Measurements from ENCODE around the gene RPL7A. TPM values are rescaled to one million over a fixed set of nuclear protein-coding genes. Genes with fewer than 3 reads are reported as not detected.

Gene RPL7A
- total and polyA plus RNA-seq, 2 of the 13 experiments (the other 11 are each of a cell fraction or from before 2014, with no cell fraction given), result 2,401 to 2,938 TPM

DNA sequence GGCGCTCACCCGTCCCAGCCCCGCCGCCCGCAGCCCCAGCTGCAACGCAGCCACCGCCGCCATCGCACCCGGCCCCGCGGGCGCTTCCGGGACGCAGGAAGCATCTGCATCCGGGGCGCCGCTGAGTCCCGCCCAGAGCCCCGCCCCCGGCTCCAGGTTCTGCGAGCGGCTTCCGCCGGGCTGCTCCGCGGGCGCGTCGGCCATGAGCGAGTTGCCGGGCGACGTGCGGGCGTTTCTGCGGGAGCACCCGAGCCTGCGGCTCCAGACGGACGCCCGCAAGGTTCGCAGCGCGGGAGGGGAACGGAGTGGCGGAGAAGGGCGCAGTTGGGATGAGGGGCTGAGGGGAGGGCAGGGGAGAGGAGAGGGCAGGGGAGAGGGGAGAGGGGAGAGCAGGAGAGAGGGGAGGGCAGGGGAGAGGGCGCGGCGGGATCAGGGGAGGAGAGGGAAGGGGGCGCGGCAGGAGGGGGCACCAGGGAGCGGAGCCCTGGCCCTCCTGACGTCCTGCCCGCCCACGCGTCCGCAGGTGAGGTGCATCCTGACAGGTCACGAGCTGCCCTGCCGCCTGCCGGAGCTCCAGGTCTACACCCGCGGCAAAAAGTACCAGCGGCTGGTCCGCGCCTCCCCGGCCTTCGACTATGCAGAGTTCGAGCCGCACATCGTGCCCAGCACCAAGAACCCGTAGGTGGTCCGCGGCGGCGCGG is 8.5 kb downstream of the RPL7A start, which contains the start of the genes SURF1 and SURF2 (continued):
- TF ChIP-seq, protein P1, sequence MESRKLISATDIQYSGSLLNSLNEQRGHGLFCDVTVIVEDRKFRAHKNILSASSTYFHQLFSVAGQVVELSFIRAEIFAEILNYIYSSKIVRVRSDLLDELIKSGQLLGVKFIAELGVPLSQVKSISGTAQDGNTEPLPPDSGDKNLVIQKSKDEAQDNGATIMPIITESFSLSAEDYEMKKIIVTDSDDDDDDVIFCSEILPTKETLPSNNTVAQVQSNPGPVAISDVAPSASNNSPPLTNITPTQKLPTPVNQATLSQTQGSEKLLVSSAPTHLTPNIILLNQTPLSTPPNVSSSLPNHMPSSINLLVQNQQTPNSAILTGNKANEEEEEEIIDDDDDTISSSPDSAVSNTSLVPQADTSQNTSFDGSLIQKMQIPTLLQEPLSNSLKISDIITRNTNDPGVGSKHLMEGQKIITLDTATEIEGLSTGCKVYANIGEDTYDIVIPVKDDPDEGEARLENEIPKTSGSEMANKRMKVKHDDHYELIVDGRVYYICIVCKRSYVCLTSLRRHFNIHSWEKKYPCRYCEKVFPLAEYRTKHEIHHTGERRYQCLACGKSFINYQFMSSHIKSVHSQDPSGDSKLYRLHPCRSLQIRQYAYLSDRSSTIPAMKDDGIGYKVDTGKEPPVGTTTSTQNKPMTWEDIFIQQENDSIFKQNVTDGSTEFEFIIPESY (CRISPR knock-in tag; IDR thresholded peaks at IDR 0.05), result no peak
- no peak for TF ChIP-seq ZNF75D (CRISPR knock-in tag; IDR thresholded peaks at IDR 0.05; ENCODE audit: borderline replicate concordance)
- peak; percentile 42; the same call in 1 of the 2 replicates for TF ChIP-seq TMF1 (CRISPR knock-in tag; IDR thresholded peaks at IDR 0.05; ENCODE audit: low read depth)
- no peak for TF ChIP-seq ZNF569 (CRISPR knock-in tag; IDR thresholded peaks at IDR 0.05; ENCODE audit: borderline replicate concordance)
- TF ChIP-seq, protein P2, sequence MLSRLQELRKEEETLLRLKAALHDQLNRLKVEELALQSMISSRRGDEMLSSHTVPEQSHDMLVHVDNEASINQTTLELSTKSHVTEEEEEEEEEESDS (CRISPR knock-in tag; IDR thresholded peaks at IDR 0.05; ENCODE audit: borderline replicate concordance), result no peak
- no peak for TF ChIP-seq ZNF382 (CRISPR knock-in tag; IDR thresholded peaks at IDR 0.05; ENCODE audit: borderline replicate concordance)
- TF ChIP-seq ZNF343 (CRISPR knock-in tag; IDR thresholded peaks at IDR 0.05), result peak; percentile 55; the same call in 1 of the 2 replicates
- TF ChIP-seq ZNF598 (CRISPR knock-in tag; IDR thresholded peaks at IDR 0.05; ENCODE audit: borderline replicate concordance), result 0 out of 2 replicates have a peak, but pooled peaks have one; percentile 47
- TF ChIP-seq MTA1 (CRISPR knock-in tag; IDR thresholded peaks at IDR 0.05; ENCODE audit: borderline replicate concordance), result peak; percentile 61; the same call in 1 of the 2 replicates
- TF ChIP-seq PHF8 (CRISPR knock-in tag; IDR thresholded peaks at IDR 0.05), result peak; percentile 63
- TF ChIP-seq, protein P3, sequence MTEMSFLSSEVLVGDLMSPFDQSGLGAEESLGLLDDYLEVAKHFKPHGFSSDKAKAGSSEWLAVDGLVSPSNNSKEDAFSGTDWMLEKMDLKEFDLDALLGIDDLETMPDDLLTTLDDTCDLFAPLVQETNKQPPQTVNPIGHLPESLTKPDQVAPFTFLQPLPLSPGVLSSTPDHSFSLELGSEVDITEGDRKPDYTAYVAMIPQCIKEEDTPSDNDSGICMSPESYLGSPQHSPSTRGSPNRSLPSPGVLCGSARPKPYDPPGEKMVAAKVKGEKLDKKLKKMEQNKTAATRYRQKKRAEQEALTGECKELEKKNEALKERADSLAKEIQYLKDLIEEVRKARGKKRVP (CRISPR knock-in tag; IDR thresholded peaks at IDR 0.05), result 0 out of 4 replicates have a peak, but pooled peaks of 1 of the 2 experiments have one; percentile 25
- peak; percentile 66; the same call in 1 of the 2 replicates for TF ChIP-seq SP5 (CRISPR knock-in tag; IDR thresholded peaks at IDR 0.05; ENCODE audit: borderline replicate concordance, low read depth)
- 0 out of 2 replicates have a peak, but pooled peaks have one; percentile 16 for TF ChIP-seq ZNF510 (CRISPR knock-in tag; IDR thresholded peaks at IDR 0.05; ENCODE audit: low read depth)
- 0 out of 2 replicates have a peak, but pooled peaks have one; percentile 40 for TF ChIP-seq ZMAT3 (CRISPR knock-in tag; conservative IDR thresholded peaks at IDR 0.05)
- TF ChIP-seq, protein P4, sequence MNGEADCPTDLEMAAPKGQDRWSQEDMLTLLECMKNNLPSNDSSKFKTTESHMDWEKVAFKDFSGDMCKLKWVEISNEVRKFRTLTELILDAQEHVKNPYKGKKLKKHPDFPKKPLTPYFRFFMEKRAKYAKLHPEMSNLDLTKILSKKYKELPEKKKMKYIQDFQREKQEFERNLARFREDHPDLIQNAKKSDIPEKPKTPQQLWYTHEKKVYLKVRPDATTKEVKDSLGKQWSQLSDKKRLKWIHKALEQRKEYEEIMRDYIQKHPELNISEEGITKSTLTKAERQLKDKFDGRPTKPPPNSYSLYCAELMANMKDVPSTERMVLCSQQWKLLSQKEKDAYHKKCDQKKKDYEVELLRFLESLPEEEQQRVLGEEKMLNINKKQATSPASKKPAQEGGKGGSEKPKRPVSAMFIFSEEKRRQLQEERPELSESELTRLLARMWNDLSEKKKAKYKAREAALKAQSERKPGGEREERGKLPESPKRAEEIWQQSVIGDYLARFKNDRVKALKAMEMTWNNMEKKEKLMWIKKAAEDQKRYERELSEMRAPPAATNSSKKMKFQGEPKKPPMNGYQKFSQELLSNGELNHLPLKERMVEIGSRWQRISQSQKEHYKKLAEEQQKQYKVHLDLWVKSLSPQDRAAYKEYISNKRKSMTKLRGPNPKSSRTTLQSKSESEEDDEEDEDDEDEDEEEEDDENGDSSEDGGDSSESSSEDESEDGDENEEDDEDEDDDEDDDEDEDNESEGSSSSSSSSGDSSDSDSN (CRISPR knock-in tag; IDR thresholded peaks at IDR 0.05), result peak; percentile 53
- TF ChIP-seq ZBTB38 (CRISPR knock-in tag; IDR thresholded peaks at IDR 0.05), result 0 out of 2 replicates have a peak, but pooled peaks have one; percentile 39
- no peak for TF ChIP-seq ZNF256 (CRISPR knock-in tag; conservative IDR thresholded peaks at IDR 0.05)
- TF ChIP-seq YY1 (IDR thresholded peaks at IDR 0.05; ENCODE audit: insufficient read depth, insufficient replicate concordance, low read depth, low read length), result peak; percentile 94
- no peak for TF ChIP-seq GTF3A (CRISPR knock-in tag; conservative IDR thresholded peaks at IDR 0.05)
- TF ChIP-seq CC2D1A (CRISPR knock-in tag; IDR thresholded peaks at IDR 0.05), result no peak
- TF ChIP-seq ZKSCAN5 (CRISPR knock-in tag; IDR thresholded peaks at IDR 0.05), result no peak
- TF ChIP-seq SAP130 (CRISPR knock-in tag; IDR thresholded peaks at IDR 0.05; ENCODE audit: low read depth), result peak; percentile 89
- peak; percentile 69; the same call in 1 of the 2 replicates for TF ChIP-seq ZNF678 (CRISPR knock-in tag; IDR thresholded peaks at IDR 0.05)
- TF ChIP-seq SMAD9 (CRISPR knock-in tag; IDR thresholded peaks at IDR 0.05), result no peak
- TF ChIP-seq, protein P5, sequence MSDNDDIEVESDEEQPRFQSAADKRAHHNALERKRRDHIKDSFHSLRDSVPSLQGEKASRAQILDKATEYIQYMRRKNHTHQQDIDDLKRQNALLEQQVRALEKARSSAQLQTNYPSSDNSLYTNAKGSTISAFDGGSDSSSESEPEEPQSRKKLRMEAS (IDR thresholded peaks at IDR 0.05), result peak; percentile 48; the same call in 1 of the 2 replicates

Data from HepG2 (cell line).